Measurements from ENCODE around the gene NFIB. TPM values are rescaled to one million over a fixed set of nuclear protein-coding genes. Genes with fewer than 3 reads are reported as not detected.
A peak's percentile ranks its signal among the peaks of the same experiment; 100 is the strongest.

The NFIB gene
- total and polyA plus RNA-seq, 2 of the 8 experiments (the other 6 are each of a cell fraction or from before 2014, with no cell fraction given), result 2.6 to 13.1 TPM

GRCh38 chr9:14107977-14108376, 206.0 kb downstream of the NFIB start:
- no peak for DNase-seq (ENCODE audit: low read depth in 1 of 2, low spot score in 2 of 2)
- H2BK5ac ChIP-seq (ENCODE audit: low read depth, low read length), result no peak overlapping the region
- no peaks in the 10 kb centered on the region for H3K79me2 ChIP-seq (ENCODE audit: control insufficient read depth in 1 of 2, insufficient read depth in 2 of 2, low read length in 2 of 2)
- no peak overlapping the region for H2BK20ac ChIP-seq (ENCODE audit: low read length)
- H2AFZ ChIP-seq (ENCODE audit: low read length), result no peak overlapping the region
- no peaks in the 10 kb centered on the region; a peak in 1 of 8 replicates for H3K36me3 ChIP-seq (ENCODE audit: control insufficient read depth in 2 of 4, insufficient read depth in 4 of 4, low read length in 3 of 4)
- FAIRE-seq, result no peak
- no peak overlapping the region for H2BK120ac ChIP-seq (replicated peaks; ENCODE audit: low read depth, low read length)
- no peaks in the 10 kb centered on the region for H4K20me1 ChIP-seq (replicated peaks in 1 of 2; ENCODE audit: control insufficient read depth in 1 of 2, insufficient read depth in 2 of 2, low read length in 2 of 2)
- H3K27me3 ChIP-seq (replicated peaks in 1 of 4; ENCODE audit: control insufficient read depth in 3 of 4, extremely low read depth in 1 of 4, insufficient read depth in 3 of 4, low read length in 3 of 4), result no peaks in the 10 kb centered on the region
- CTCF ChIA-PET (ENCODE audit: partially characterized antibody), result no interaction called here
- no peaks in the 10 kb centered on the region for H3K9me3 ChIP-seq (ENCODE audit: insufficient read depth in 2 of 2, low read depth in 1 of 2, low read length in 1 of 2)
- no peak overlapping the region for H3K18ac ChIP-seq (ENCODE audit: extremely low read depth, low read length)
- POLR2A ChIA-PET (ENCODE audit: partially characterized antibody), result interaction anchor here (1.1 kb wide), 1 partner anchor 209 kb away, joined by 3 read pairs; no protein-coding TSS in a partner anchor
- 66% methylated on average over 3 of the region's 3 CpGs; no CpG with 5 or more reads in 1 of the 2 experiments for WGBS, 2 experiments (ENCODE audit: extremely low coverage in 1 of 2, insufficient coverage in 1 of 2, insufficient read length in 1 of 2, insufficient replicate concordance in 2 of 2, low coverage in 1 of 2, low lambda C conversion rate in 2 of 2, missing lambda C conversion rate in 1 of 2)
- H3K4ac ChIP-seq (replicated peaks; ENCODE audit: insufficient read length, low read depth, low read length), result no peak overlapping the region
- no peak overlapping the region for H3K4me2 ChIP-seq (ENCODE audit: insufficient read depth in 1 of 2, low read depth in 2 of 2, low read length in 2 of 2)
- H3K4me1 ChIP-seq (replicated peaks in 1 of 4; ENCODE audit: control insufficient read depth in 3 of 4, insufficient read depth in 4 of 4, low read length in 3 of 4), result peaks cover 0 to 13% (median 5%) of the 10 kb centered on the region in 4 experiments; a peak in 5 of 7 replicates
- no peak overlapping the region for H4K5ac ChIP-seq (ENCODE audit: insufficient read length, low read depth, low read length)
- H3K23ac ChIP-seq (ENCODE audit: insufficient read length), result no peak overlapping the region
- no peak overlapping the region for H3K27ac ChIP-seq (ENCODE audit: low read depth, low read length)
- no peak overlapping the region for H2BK12ac ChIP-seq (ENCODE audit: low read depth, low read length)
- no peak overlapping the region for H2BK15ac ChIP-seq (ENCODE audit: low read length)
- H4K8ac ChIP-seq (ENCODE audit: extremely low read depth, insufficient read depth, low read length), result no peak overlapping the region
- no peak overlapping the region for H3K9ac ChIP-seq (replicated peaks in 1 of 4; ENCODE audit: extremely low read depth in 1 of 4, low read depth in 3 of 4, low read length in 3 of 4)
- 0 out of 8 replicates have a peak overlapping the region, but pooled peaks of 1 of the 4 experiments have one; percentile 6 for H3K4me3 ChIP-seq (ENCODE audit: extremely low read depth in 1 of 4, insufficient read depth in 2 of 4, low read depth in 3 of 4, low read length in 4 of 4)
- H4K91ac ChIP-seq (replicated peaks; ENCODE audit: insufficient read length, low read length), result no peak overlapping the region
- H3K79me1 ChIP-seq (ENCODE audit: low read depth, low read length), result no peaks in the 10 kb centered on the region
- no peak overlapping the region for H2AK5ac ChIP-seq (ENCODE audit: low read depth, low read length)
- no peak overlapping the region for H3K56ac ChIP-seq (replicated peaks; ENCODE audit: insufficient read length, low read depth, low read length)
- H3K14ac ChIP-seq (ENCODE audit: insufficient read length), result no peak overlapping the region
- no peaks in the 10 kb centered on the region for H3K23me2 ChIP-seq (ENCODE audit: low read depth, low read length)
- TF ChIP-seq NANOG (IDR thresholded peaks at IDR 0.05; ENCODE audit: insufficient read depth, low read depth, low read length, poor library complexity, severe bottlenecking), result no peak
- TF ChIP-seq SP1 (IDR thresholded peaks at IDR 0.05; ENCODE audit: low read depth, low read length), result no peak
- TF ChIP-seq YY1 (IDR thresholded peaks at IDR 0.05; ENCODE audit: low read depth, low read length), result no peak
- no peak for TF ChIP-seq PHF8 (conservative IDR thresholded peaks at IDR 0.05; ENCODE audit: low read depth, low read length)
- no peak for TF ChIP-seq E2F6 (IDR thresholded peaks at IDR 0.05)
